ENCODE measurements around the gene ATXN10.

The ATXN10 gene

DNA sequence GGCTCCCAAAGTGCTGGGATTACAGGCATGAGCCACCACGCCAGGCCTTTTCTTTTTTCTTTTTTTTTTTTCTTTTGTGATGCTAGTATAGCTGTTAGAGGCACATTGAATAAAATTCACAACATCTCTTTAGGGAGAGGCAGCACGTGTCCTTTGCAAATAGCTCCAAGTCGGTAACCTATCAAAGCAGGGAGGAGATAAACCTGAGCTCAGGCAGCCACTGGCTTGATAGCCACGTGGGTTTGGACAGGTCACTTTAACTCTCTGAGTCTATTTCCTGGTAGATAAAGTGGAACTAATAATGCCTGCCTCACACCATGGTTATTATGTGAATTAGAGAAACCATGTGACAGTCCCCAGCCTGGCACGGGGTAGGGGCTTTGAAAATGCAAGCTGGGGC is 43.1 kb upstream of the ATXN10 start:
- TF ChIP-seq, protein P1, sequence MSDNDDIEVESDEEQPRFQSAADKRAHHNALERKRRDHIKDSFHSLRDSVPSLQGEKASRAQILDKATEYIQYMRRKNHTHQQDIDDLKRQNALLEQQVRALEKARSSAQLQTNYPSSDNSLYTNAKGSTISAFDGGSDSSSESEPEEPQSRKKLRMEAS (IDR thresholded peaks at IDR 0.05; ENCODE audit: low read depth, low read length) = 0 out of 2 replicates have a peak, but pooled peaks have one; percentile 3
- TF ChIP-seq MYC (IDR thresholded peaks at IDR 0.05; ENCODE audit: low read depth, low read length) = no peak
- no peak for DNase-seq (ENCODE audit: low read depth)
- no peak overlapping the region for H3K4me3 ChIP-seq (ENCODE audit: low read depth, low read length)

GRCh38 chr22:45629469-45630089 is 42.1 kb upstream of the ATXN10 start:
- H3K4me3 ChIP-seq (ENCODE audit: low read depth, low read length) = no peak overlapping the region
- peak; percentile 30 for DNase-seq (ENCODE audit: low read depth)
- no peak for TF ChIP-seq MYC (IDR thresholded peaks at IDR 0.05; ENCODE audit: low read depth, low read length)
- TF ChIP-seq, protein P2, sequence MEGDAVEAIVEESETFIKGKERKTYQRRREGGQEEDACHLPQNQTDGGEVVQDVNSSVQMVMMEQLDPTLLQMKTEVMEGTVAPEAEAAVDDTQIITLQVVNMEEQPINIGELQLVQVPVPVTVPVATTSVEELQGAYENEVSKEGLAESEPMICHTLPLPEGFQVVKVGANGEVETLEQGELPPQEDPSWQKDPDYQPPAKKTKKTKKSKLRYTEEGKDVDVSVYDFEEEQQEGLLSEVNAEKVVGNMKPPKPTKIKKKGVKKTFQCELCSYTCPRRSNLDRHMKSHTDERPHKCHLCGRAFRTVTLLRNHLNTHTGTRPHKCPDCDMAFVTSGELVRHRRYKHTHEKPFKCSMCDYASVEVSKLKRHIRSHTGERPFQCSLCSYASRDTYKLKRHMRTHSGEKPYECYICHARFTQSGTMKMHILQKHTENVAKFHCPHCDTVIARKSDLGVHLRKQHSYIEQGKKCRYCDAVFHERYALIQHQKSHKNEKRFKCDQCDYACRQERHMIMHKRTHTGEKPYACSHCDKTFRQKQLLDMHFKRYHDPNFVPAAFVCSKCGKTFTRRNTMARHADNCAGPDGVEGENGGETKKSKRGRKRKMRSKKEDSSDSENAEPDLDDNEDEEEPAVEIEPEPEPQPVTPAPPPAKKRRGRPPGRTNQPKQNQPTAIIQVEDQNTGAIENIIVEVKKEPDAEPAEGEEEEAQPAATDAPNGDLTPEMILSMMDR (IDR thresholded peaks at IDR 0.05; ENCODE audit: low read depth, low read length) = no peak
- TF ChIP-seq, protein P1 (IDR thresholded peaks at IDR 0.05; ENCODE audit: low read depth, low read length) = no peak
- no peak for TF ChIP-seq POLR2A (IDR thresholded peaks at IDR 0.05; ENCODE audit: extremely low read depth, insufficient read length)

GRCh38 chr22:45630436-45630835 is 41.2 kb upstream of the ATXN10 start:
- H3K4me3 ChIP-seq (ENCODE audit: low read depth, low read length) = no peak overlapping the region
- DNase-seq (ENCODE audit: low read depth) = no peak
- TF ChIP-seq MYC (IDR thresholded peaks at IDR 0.05; ENCODE audit: low read depth, low read length) (no peak), POLR2A (IDR thresholded peaks at IDR 0.05; ENCODE audit: extremely low read depth, insufficient read length) (no peak)
- TF ChIP-seq, protein P2 (IDR thresholded peaks at IDR 0.05; ENCODE audit: low read depth, low read length) = no peak
- TF ChIP-seq, protein P1 (IDR thresholded peaks at IDR 0.05; ENCODE audit: low read depth, low read length) = no peak

DNA sequence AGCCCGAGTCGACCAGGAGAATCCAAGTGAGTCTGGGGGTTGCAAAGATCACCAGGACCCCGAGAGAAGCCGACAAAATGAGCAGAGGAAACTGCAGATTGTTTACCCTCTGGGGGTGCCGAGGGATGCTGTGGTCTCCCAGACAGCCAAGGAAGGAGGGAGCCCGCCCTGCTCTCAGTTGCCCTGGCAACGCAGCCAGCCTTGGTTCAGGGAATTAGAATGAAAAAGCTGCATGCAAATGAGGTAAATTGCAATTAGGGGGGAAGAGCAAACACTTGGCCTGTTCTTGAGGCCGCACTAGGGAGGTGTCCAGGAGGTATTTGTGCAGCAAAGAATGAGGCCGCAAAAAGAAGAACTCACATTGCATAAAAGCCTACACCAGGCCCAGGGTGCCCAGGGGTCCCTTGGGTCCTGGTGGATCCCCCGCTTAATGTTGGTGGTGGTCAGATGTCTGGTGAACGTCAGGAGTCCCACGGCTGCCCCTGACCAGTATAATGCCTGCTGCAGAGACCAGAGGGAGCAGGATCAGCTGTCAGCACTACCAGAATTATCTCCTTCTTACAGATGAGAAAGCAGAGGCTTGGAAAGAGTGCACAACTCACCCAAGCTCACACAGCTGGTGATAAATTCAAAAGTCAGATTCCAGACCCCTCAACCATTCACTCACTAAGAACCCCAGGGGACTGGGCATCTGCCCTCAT is 40.3 kb upstream of the ATXN10 start:
- peak; percentile 74 for DNase-seq (ENCODE audit: low read depth)
- TF ChIP-seq MYC (IDR thresholded peaks at IDR 0.05; ENCODE audit: low read depth, low read length) (no peak), POLR2A (IDR thresholded peaks at IDR 0.05; ENCODE audit: extremely low read depth, insufficient read length) (no peak)
- TF ChIP-seq, protein P2 (IDR thresholded peaks at IDR 0.05; ENCODE audit: low read depth, low read length) = no peak
- TF ChIP-seq, protein P1 (IDR thresholded peaks at IDR 0.05; ENCODE audit: low read depth, low read length) = no peak
- no peak overlapping the region for H3K4me3 ChIP-seq (ENCODE audit: low read depth, low read length)

DNA sequence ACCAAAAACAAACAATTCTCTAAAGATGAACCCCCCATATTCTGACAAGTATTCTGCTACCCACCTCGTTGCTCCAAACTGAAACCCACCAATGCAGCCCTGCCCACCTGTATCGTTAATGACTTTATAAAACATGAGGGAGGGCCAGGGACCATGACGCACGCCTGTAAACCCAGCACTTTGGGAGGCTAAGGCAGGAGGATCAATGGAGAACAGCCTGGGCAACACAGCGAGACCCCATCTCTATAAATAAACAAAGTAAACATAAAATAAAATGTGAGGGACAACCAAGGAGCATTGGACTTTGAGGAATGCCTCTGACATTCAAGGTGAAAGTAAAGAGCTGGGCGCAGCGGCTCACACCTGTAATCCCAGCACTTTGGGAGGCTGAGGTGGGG is 39.8 kb upstream of the ATXN10 start:
- H3K4me3 ChIP-seq (ENCODE audit: low read depth, low read length) = no peak overlapping the region
- no peak for DNase-seq (ENCODE audit: low read depth)
- TF ChIP-seq, protein P1 (IDR thresholded peaks at IDR 0.05; ENCODE audit: low read depth, low read length) = no peak
- TF ChIP-seq POLR2A (IDR thresholded peaks at IDR 0.05; ENCODE audit: extremely low read depth, insufficient read length) = no peak
- TF ChIP-seq, protein P2 (IDR thresholded peaks at IDR 0.05; ENCODE audit: low read depth, low read length) = no peak
- no peak for TF ChIP-seq MYC (IDR thresholded peaks at IDR 0.05; ENCODE audit: low read depth, low read length)

Measured in NB4 (cell line).